GM15510 (cell line): ENCODE data around the gene SBF2.

Source experiments
- POLR2A ChIP-seq: IDR thresholded peaks from 3 replicates; pipeline ENCODE4 v1.6.1; 2011; ENCODE audit warnings: borderline replicate concordance; ENCODE audit not compliant: insufficient read length; ENCODE audit errors: extremely low read depth

The SBF2 gene

GRCh38 chr11:10267821-10268220 lies 26.2 kb downstream of the SBF2 start:
- no peak for TF ChIP-seq POLR2A

DNA sequence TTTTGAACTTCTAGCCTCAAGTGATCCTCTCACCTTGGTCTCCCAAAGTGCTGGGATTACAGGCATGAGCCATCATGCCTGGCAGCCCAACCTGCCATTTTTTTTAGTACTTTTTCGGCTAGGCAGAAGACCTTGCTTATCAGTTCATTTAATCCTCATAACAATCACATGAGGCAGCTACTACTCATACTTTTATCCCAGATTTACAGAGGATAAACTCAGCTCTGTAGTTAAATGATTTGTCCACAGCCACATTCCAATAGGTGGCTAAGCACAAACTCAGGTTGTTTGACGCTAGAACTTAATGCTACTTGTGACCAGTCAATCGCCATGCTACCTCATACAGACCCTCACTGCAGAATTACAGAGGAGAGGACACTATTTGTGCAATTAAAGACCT lies 28.1 kb downstream of the SBF2 start:
- TF ChIP-seq POLR2A: no peak

DNA sequence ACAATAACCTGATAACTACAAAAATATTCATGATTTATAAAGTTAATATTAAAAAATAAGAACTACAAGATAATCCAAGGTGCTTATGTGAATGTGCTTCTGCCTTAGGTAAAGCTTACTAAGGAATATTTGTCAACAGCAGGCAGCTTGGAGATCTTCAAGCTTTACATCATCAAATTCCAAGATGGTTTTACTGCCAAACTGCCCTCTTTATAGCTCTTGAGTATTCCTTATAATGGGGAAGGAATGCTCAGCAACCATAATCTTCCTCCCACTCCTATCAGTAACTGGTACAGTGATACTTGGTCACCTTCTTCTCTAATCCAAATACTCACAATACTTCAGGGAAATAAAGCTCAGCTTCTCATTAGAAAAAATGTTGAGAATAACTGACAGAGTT lies 30.1 kb downstream of the SBF2 start:
- no peak for TF ChIP-seq POLR2A

DNA sequence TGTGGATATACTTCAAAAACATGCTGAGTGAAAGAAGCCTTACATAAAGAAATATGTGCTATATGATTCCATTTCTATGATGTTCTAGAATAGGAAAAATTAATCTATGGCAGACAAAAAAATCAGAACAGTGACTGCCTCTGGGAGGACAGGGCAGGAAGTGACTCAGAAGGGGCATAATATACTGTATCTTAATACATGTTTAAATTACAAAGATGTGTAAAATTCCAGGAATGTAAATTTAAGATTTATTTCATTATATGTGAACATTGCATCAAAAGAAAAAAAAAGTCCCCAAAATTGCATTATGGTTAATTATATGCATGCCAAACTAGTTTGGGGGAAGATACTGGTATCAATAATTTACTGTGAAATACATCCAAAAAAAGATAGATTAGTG lies 32.2 kb downstream of the SBF2 start:
- TF ChIP-seq POLR2A: no peak

GRCh38 chr11:10257478-10257877 lies 36.5 kb downstream of the SBF2 start:
- TF ChIP-seq POLR2A: no peak

DNA sequence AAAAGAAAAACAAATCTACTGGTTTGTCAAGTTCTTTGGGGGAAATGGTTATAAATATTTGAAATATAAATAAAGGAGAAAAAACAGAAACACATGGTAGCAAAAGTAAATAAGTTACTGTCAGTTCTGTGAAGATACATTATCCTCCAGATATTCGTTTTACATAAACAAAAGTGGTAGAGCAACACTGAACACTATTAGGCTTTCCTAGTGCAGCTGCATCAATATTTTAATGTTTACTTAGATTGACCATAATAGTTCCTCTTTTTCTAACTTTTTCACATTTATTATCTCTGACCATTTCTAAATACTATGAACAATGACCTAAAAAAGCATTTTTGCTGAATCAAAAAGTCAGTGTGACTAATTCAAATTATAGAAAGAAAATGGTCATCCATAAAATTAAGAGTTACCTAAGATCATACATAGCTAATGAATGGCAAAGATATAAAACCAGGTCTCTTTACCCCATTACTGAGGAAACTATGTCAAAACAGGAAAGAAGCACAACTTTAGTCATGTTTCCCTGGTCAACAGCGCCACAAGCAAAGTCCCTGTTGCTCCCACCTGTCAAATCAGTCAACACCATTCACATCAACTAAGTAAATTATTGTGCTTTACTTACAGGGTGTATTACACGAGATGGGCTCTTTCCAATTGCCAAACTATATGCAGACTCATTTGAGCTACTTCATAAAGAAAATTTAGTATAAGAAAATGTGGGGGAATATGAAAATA lies 38.5 kb downstream of the SBF2 start:
- TF ChIP-seq POLR2A: no peak

- TF ChIP-seq POLR2A: no peak
Measured at GRCh38 chr11:10247011-10247410, 47.0 kb downstream of the SBF2 start.

- TF ChIP-seq POLR2A: no peak
Measured at GRCh38 chr11:10243896-10244575, 50.0 kb downstream of the SBF2 start.

DNA sequence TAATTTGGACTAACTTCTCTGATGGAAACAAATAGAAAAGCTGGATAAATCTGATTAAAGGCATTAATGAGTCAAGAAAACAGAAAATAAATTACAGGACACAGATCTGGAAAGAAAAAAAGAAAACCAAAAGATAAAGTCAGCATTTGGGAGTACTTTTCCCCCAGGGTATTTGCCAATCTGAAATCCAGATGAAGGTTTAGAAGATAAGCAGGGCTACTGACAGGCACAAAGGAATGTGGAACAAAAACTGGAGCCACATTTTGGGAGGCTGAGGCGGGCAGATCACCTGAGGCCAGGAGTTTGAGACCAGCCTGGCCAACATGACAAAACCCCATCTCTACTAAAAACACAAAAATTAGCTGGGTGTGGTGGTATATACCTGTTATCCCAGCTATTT lies 57.2 kb downstream of the SBF2 start:
- no peak for TF ChIP-seq POLR2A

DNA sequence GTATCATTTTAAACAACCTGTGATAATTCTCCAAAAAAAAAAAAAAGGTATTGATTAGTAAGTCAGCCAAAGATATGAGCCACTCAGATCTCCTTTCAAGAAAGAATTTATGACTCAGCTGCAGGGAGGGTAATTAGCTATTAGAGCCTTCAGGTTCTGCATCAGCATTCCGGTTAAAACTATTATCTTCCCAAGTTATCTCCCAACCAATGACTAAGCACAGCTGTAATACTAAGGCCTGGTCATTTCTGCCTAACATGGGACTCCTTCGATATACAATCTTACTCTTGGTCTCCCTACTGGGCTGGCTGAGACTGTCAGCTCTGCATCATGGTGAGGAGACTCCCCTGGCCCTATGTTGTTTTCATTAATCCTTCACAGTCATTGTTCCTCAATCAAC lies 60.4 kb downstream of the SBF2 start:
- no peak for TF ChIP-seq POLR2A

DNA sequence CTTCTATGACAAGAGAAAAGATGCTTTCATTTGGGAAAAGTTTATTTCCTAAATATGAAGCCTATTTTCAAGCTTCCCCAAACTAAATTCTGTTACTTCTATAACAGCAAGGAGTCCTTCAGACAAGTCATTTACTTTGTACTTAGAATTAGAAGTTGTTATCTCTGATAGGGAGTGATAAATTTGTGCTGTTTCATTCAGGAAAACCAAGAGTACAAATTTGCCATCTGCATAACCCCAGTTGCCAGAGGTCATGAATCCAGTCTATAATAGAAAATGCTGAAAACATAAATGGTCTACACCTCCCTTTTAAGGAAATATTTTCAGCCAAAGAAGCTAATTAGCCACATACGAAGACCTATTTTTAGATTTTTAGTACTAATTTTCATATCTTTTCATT lies 61.3 kb downstream of the SBF2 start:
- no peak for TF ChIP-seq POLR2A

DNA sequence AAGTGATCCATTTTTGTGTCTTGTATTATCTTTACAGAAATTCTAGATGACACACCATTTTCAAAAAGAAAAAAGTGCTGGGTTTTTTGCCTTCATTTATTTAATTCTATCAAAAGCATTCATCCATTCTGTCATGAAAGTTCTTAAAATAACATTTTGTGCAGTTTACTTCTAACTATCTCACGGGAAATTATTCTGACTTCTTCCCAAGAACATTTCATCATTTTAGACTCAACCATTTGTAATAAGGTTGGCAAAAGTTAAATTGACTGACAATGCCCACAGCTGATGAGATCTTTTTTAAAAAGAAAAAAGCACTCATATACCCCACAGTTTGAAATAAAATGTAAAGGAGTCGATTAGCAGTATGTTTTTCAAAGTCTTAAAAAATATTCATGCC lies 68.5 kb downstream of the SBF2 start:
- no peak for TF ChIP-seq POLR2A

- TF ChIP-seq POLR2A: no peak
Measured at GRCh38 chr11:10222399-10222798, 71.6 kb downstream of the SBF2 start.

GRCh38 chr11:10221342-10221741 lies 72.7 kb downstream of the SBF2 start:
- no peak for TF ChIP-seq POLR2A

DNA sequence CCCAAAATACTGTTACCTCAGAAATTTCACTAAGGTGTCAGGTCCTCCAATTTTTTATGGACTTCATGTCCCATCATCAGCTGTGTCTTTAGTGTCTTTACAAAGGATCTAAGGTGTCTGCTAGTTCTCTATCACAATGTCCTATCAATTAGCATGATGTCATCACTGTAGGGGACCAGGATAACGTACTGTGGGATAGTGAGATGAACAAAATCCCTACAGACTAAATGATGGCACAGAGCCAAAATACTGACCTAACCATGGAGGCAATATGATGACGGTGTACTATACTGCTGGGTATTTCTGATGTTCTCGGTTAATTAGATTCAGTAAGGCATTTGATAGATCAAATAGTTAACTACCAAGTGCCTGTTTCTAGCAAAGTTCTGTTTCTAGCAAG lies 82.5 kb downstream of the SBF2 start:
- TF ChIP-seq POLR2A: no peak

DNA sequence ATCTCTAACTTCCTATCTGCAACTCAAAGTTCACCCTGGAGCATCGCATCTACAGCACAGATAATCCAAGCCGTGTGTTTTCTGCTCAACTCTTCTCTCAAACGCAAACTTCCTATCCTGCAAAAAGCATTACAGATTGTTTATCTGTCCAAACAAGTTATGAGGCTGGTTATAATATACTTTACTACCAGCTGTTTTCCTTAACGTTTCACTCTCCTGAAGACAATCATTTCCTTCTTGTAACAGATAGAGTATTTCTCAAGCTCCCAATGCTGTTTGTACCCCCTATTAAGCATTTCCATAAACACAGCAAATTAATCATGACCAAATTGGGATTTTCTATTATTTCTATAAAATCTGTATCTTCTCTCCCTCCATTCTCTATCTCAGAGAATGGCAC lies 84.7 kb downstream of the SBF2 start:
- no peak for TF ChIP-seq POLR2A
